ENCODE data around the gene TPD52L1. TPM values are rescaled to one million over a fixed set of nuclear protein-coding genes. Genes with fewer than 3 reads are reported as not detected.

Gene TPD52L1
- total and polyA plus RNA-seq, 2 of the 13 experiments (the other 11 are each of a cell fraction or from before 2014, with no cell fraction given): 0.49 to 0.53 TPM

GRCh38 chr6:125153391-125154117 is at the start of gene TPD52L1 (continued):
- TF ChIP-seq NONO (IDR thresholded peaks at IDR 0.05): no peak
- peak; percentile 54; the same call in 1 of the 2 replicates for TF ChIP-seq NONO (CRISPR knock-in tag; conservative IDR thresholded peaks at IDR 0.05)
- TF ChIP-seq ETV5 (CRISPR knock-in tag; IDR thresholded peaks at IDR 0.05; ENCODE audit: borderline replicate concordance): peak; percentile 30; the same call in 1 of the 2 replicates
- TF ChIP-seq ZNF232 (CRISPR knock-in tag; IDR thresholded peaks at IDR 0.05; ENCODE audit: borderline replicate concordance): 0 out of 2 replicates have a peak, but pooled peaks have one; percentile 41
- TF ChIP-seq POLR2A (IDR thresholded peaks at IDR 0.05; ENCODE audit: insufficient read depth in 1 of 2, low read depth in 2 of 2, low read length in 2 of 2): no peak
- TF ChIP-seq MAX (IDR thresholded peaks at IDR 0.05): peak; percentile 76
- no peak; the same call in 1 of the 2 replicates for TF ChIP-seq BCL3 (CRISPR knock-in tag; IDR thresholded peaks at IDR 0.05)
- TF ChIP-seq ZNF574 (CRISPR knock-in tag; IDR thresholded peaks at IDR 0.05): peak; percentile 59
- peak; percentile 11; the same call in 1 of the 2 replicates for TF ChIP-seq BORCS8-MEF2B (CRISPR knock-in tag; IDR thresholded peaks at IDR 0.05)
- peak; percentile 66; the same call in 1 of the 2 replicates for TF ChIP-seq ZNF230 (CRISPR knock-in tag; IDR thresholded peaks at IDR 0.05)
- TF ChIP-seq FOSL2 (CRISPR knock-in tag; IDR thresholded peaks at IDR 0.05): peak; percentile 30
- 0 out of 2 replicates have a peak, but pooled peaks have one; percentile 20 for TF ChIP-seq PAXIP1 (CRISPR knock-in tag; conservative IDR thresholded peaks at IDR 0.05)
- peak; percentile 73; the same call in 1 of the 2 replicates for TF ChIP-seq TERF1 (CRISPR knock-in tag; IDR thresholded peaks at IDR 0.05)
- no peak for TF ChIP-seq ZNF235 (CRISPR knock-in tag; IDR thresholded peaks at IDR 0.05; ENCODE audit: borderline replicate concordance)
- 0 out of 2 replicates have a peak, but pooled peaks have one; percentile 29 for TF ChIP-seq CCDC6 (CRISPR knock-in tag; IDR thresholded peaks at IDR 0.05)
- TF ChIP-seq CENPT (CRISPR knock-in tag; IDR thresholded peaks at IDR 0.05; ENCODE audit: low read depth): peak; percentile 73
- TF ChIP-seq IRF9 (CRISPR knock-in tag; IDR thresholded peaks at IDR 0.05; ENCODE audit: borderline replicate concordance): no peak
